Fibroblast of lung (primary cell): Measurements from ENCODE around the gene ATP9B. TPM values are rescaled to one million over a fixed set of nuclear protein-coding genes. Genes with fewer than 3 reads are reported as not detected.

Source experiments
- DNase-seq, 2 donors: peaks; one replicate each; pipeline versions ENCODE4 v3.0.0 to v3.0.0-alpha.2; 2010; ENCODE audit warnings: low read depth in 2 of 2
- H2AFZ ChIP-seq: 2 replicates; pipeline ENCODE4 v1.5.1; 2012; ENCODE audit warnings: low read length, control low read depth, inconsistent platforms
- H3K27ac ChIP-seq: 2 replicates; pipeline ENCODE4 v1.5.1; 2011; ENCODE audit warnings: low read length, control low read depth; ENCODE audit not compliant: insufficient read depth
- H3K27me3 ChIP-seq: 2 replicates; pipeline ENCODE4 v1.5.1; 2011; ENCODE audit warnings: mild to moderate bottlenecking, low read length; ENCODE audit not compliant: control insufficient read depth, insufficient read depth
- H3K36me3 ChIP-seq: 2 replicates; pipeline ENCODE4 v1.5.1; 2011; ENCODE audit warnings: low read length; ENCODE audit not compliant: control insufficient read depth, insufficient read depth
- H3K4me1 ChIP-seq: 2 replicates; pipeline ENCODE4 v1.5.1; 2011; ENCODE audit warnings: low read length; ENCODE audit not compliant: control insufficient read depth, insufficient read depth; ENCODE audit errors: extremely low read depth
- H3K4me2 ChIP-seq: 2 replicates; pipeline ENCODE4 v1.5.1; 2011; ENCODE audit warnings: low read length, control low read depth; ENCODE audit not compliant: insufficient read depth; ENCODE audit errors: extremely low read depth
- H3K4me3 ChIP-seq, 4 experiments: fragments of 200-600 bp in 1 of 4; sonication (generic) in 1 of 4; replicated peaks in 1 of 4; 2 replicates each; pipeline ENCODE4 v1.5.1; 2011 to 2016; ENCODE audit warnings: low read length in 4 of 4, low read depth in 3 of 4, mild to moderate bottlenecking in 3 of 4, control low read depth in 2 of 4, inconsistent platforms in 1 of 4, mixed read lengths in 1 of 4; ENCODE audit not compliant: insufficient read depth in 1 of 4; ENCODE audit errors: control extremely low read depth in 1 of 4
- H3K79me2 ChIP-seq: 2 replicates; pipeline ENCODE4 v1.5.1; 2012; ENCODE audit warnings: mild to moderate bottlenecking, low read length, inconsistent platforms; ENCODE audit not compliant: control insufficient read depth, insufficient read depth
- H3K9ac ChIP-seq: 2 replicates; pipeline ENCODE4 v1.5.1; 2011; ENCODE audit warnings: mild to moderate bottlenecking, low read length, control low read depth; ENCODE audit not compliant: insufficient read depth
- H3K9me3 ChIP-seq: 2 replicates; pipeline ENCODE4 v1.5.1; 2012; ENCODE audit warnings: low read depth, low read length; ENCODE audit not compliant: control insufficient read depth, insufficient read depth
- H4K20me1 ChIP-seq: 2 replicates; pipeline ENCODE4 v1.5.1; 2011; ENCODE audit warnings: low read length; ENCODE audit not compliant: control insufficient read depth, insufficient read depth; ENCODE audit errors: extremely low read depth
- CTCF ChIP-seq, 2 donors: IDR thresholded peaks in 1 of 2; conservative IDR thresholded peaks in 1 of 2; 1 replicate in 1 of 2; 2 replicates in 1 of 2; pipeline ENCODE4 v1.5.1; 2011 to 2012; ENCODE audit warnings: low read length in 2 of 2, control low read depth in 1 of 2, inconsistent platforms in 1 of 2, low read depth in 1 of 2, mild to moderate bottlenecking in 1 of 2
- EZH2 ChIP-seq: IDR thresholded peaks from 2 replicates; pipeline ENCODE4 v1.5.1; 2012; ENCODE audit warnings: low read length, control low read depth, mild to moderate bottlenecking; ENCODE audit errors: missing control alignments
- polyA plus RNA-seq, 2 donors: library from polyadenylated mRNA; depleted of rRNA in 1 of 2; stranded (reverse) in 1 of 2; unstranded in 1 of 2; fragments of >200 nt; gene quantifications; 2 replicates each; pipeline ENCODE4 v1.2.1, GENCODE V29; 2011 to 2012; ENCODE audit warnings: missing spikeins in 1 of 2
- total RNA-seq: library from RNA; depleted of rRNA; stranded (reverse); fragments of >200 nt; gene quantifications from 2 replicates; pipeline ENCODE4 v1.2.1, GENCODE V29; 2014

Gene ATP9B
- total and polyA plus RNA-seq, 2 donors (not counting 1 experiment from before 2014, with no cell fraction given): 11.2 to 27.7 TPM

GRCh38 chr18:79379931-79380815, 311.0 kb downstream of the ATP9B start:
- H3K4me3 ChIP-seq: no peak overlapping the region
- DNase-seq: no peak
- no peaks in the 10 kb centered on the region for H3K79me2 ChIP-seq
- H4K20me1 ChIP-seq: no peaks in the 10 kb centered on the region
- TF ChIP-seq CTCF (conservative IDR thresholded peaks at IDR 0.05 in 1 of 2, IDR thresholded peaks at IDR 0.05 in 1 of 2; ENCODE audit: low read depth in 1 of 2, low read length in 2 of 2) (no peak), EZH2 (no peak)
- no peaks in the 10 kb centered on the region for H3K9me3 ChIP-seq
- H3K36me3 ChIP-seq: peaks cover 6% of the 10 kb centered on the region
- no peaks in the 10 kb centered on the region for H3K4me1 ChIP-seq
- H3K4me2 ChIP-seq: no peak overlapping the region
- no peak overlapping the region for H3K9ac ChIP-seq
- no peak overlapping the region for H3K27ac ChIP-seq
- H3K27me3 ChIP-seq: no peaks in the 10 kb centered on the region
- no peak overlapping the region for H2AFZ ChIP-seq

GRCh38 chr18:79380816-79381806, 311.9 kb downstream of the ATP9B start:
- no peak overlapping the region for H3K4me3 ChIP-seq
- no peak overlapping the region for H3K27ac ChIP-seq
- H3K4me1 ChIP-seq: no peaks in the 10 kb centered on the region
- H2AFZ ChIP-seq: no peak overlapping the region
- H3K36me3 ChIP-seq: peaks cover 6% of the 10 kb centered on the region
- H3K9me3 ChIP-seq: no peaks in the 10 kb centered on the region
- no peaks in the 10 kb centered on the region for H3K27me3 ChIP-seq
- peak; percentile 13 to 42 for DNase-seq
- no peaks in the 10 kb centered on the region for H3K79me2 ChIP-seq
- no peaks in the 10 kb centered on the region for H4K20me1 ChIP-seq
- H3K9ac ChIP-seq: no peak overlapping the region
- H3K4me2 ChIP-seq: no peak overlapping the region
- TF ChIP-seq CTCF (conservative IDR thresholded peaks at IDR 0.05 in 1 of 2, IDR thresholded peaks at IDR 0.05 in 1 of 2; ENCODE audit: low read depth in 1 of 2, low read length in 2 of 2) (peak; percentile 86 to 88), EZH2 (no peak)

GRCh38 chr18:79381811-79382311, 312.7 kb downstream of the ATP9B start:
- H3K27me3 ChIP-seq: no peaks in the 10 kb centered on the region
- no peak for DNase-seq
- H2AFZ ChIP-seq: no peak overlapping the region

More at GRCh38 chr18:79381811-79382311, 312.7 kb downstream of the ATP9B start:
- Histone ChIP-seq H4K20me1 (no peaks in the 10 kb centered on the region), H3K79me2 (no peaks in the 10 kb centered on the region), H3K27ac (no peak overlapping the region), H3K4me3 (no peak overlapping the region), H3K4me1 (no peaks in the 10 kb centered on the region), H3K9ac (no peak overlapping the region), H3K36me3 (peaks cover 6% of the 10 kb centered on the region), H3K9me3 (no peaks in the 10 kb centered on the region), H3K4me2 (no peak overlapping the region)
- TF ChIP-seq CTCF (conservative IDR thresholded peaks at IDR 0.05 in 1 of 2, IDR thresholded peaks at IDR 0.05 in 1 of 2; ENCODE audit: low read depth in 1 of 2, low read length in 2 of 2): no peak
- no peak for TF ChIP-seq EZH2
